ENCODE measurements around the gene RHBG. TPM values are rescaled to one million over a fixed set of nuclear protein-coding genes. Genes with fewer than 3 reads are reported as not detected.

RHBG gene
- total RNA-seq, 1 experiment from 2014 or later, result 1.5 TPM

DNA sequence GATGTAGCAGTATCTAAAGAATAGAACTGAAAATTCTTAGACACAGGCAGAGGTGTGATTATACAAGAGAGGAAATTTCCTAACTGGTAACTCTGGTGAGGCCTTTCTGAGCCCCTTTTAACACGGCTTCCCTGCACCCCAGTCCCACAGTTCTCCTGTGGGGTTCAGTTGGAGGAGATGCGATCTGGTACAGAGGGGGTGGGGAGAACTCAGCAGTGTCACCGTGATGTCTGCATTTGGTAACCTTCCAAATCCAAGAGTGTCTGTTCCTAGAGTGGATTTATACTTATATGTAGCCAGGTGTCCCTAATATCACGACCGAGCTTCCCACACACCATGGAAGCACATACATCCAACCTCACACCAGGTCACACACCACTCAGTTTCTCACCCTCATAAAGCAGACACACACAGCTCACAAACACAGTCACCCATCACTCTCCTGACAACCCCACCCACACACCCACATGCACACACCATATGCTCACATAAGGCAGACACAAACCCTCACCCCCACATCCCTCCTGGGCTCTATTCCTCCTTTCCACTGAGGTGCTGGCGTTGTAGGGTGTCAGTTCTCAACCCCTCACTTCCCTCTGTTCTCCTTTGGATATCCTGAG lies 48.5 kb downstream of the RHBG start:
- TF ChIP-seq, protein P1, sequence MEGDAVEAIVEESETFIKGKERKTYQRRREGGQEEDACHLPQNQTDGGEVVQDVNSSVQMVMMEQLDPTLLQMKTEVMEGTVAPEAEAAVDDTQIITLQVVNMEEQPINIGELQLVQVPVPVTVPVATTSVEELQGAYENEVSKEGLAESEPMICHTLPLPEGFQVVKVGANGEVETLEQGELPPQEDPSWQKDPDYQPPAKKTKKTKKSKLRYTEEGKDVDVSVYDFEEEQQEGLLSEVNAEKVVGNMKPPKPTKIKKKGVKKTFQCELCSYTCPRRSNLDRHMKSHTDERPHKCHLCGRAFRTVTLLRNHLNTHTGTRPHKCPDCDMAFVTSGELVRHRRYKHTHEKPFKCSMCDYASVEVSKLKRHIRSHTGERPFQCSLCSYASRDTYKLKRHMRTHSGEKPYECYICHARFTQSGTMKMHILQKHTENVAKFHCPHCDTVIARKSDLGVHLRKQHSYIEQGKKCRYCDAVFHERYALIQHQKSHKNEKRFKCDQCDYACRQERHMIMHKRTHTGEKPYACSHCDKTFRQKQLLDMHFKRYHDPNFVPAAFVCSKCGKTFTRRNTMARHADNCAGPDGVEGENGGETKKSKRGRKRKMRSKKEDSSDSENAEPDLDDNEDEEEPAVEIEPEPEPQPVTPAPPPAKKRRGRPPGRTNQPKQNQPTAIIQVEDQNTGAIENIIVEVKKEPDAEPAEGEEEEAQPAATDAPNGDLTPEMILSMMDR (conservative IDR thresholded peaks at IDR 0.05), result no peak
- Histone ChIP-seq H3K79me1 (ENCODE audit: insufficient read depth, low read depth, low read length, poor library complexity, severe bottlenecking) (no peaks in the 10 kb centered on the region), H3K4me1 (ENCODE audit: insufficient read depth, low read length) (peaks cover 5% of the 10 kb centered on the region; the same call in 1 of the 2 replicates), H4K5ac (ENCODE audit: insufficient read length, low read depth, low read length) (no peak overlapping the region), H4K91ac (ENCODE audit: insufficient read length, low read depth, low read length) (no peak overlapping the region), H4K8ac (replicated peaks; ENCODE audit: insufficient read length, low read depth, low read length) (no peak overlapping the region), H2AK5ac (ENCODE audit: insufficient read length, low read length) (no peak overlapping the region), H3K18ac (ENCODE audit: insufficient read length, low read depth, low read length) (no peak overlapping the region), H3K4me2 (ENCODE audit: insufficient read depth, insufficient read length, low read length) (no peak overlapping the region), H2BK15ac (ENCODE audit: low read depth, low read length) (no peak overlapping the region), H3K27me3 (ENCODE audit: insufficient read depth, low read length) (peaks cover 16% of the 10 kb centered on the region), H2BK20ac (ENCODE audit: low read depth, low read length, poor library complexity, severe bottlenecking) (no peak overlapping the region), H3K27ac (ENCODE audit: insufficient read length, low read depth, low read length) (no peak overlapping the region), H3K23ac (ENCODE audit: insufficient read length, low read depth, low read length) (no peak overlapping the region), H3K23me2 (ENCODE audit: insufficient read length, low read depth, low read length, poor library complexity, severe bottlenecking) (peaks cover 19% of the 10 kb centered on the region), H4K20me1 (ENCODE audit: control insufficient read depth, insufficient read depth, insufficient read length) (no peaks in the 10 kb centered on the region), H2AFZ (ENCODE audit: low read length) (no peak overlapping the region), H3T11ph (ENCODE audit: low read length) (no peak overlapping the region), H3K56ac (ENCODE audit: insufficient read length, low read depth, low read length) (no peak overlapping the region), H3K79me2 (ENCODE audit: insufficient read depth, low read length) (no peaks in the 10 kb centered on the region), H2BK12ac (ENCODE audit: insufficient read length, low read depth, low read length) (no peak overlapping the region), H3K14ac (ENCODE audit: insufficient read depth, low read length) (no peak overlapping the region), H2BK5ac (ENCODE audit: insufficient read length, low read length) (no peak overlapping the region), H2BK120ac (ENCODE audit: low read depth, low read length, poor library complexity, severe bottlenecking) (no peak overlapping the region), H3K9me3 (ENCODE audit: control insufficient read depth, low read depth, low read length) (no peaks in the 10 kb centered on the region), H3K9ac (ENCODE audit: extremely low read depth, insufficient read length, low read length) (no peak overlapping the region), H3K4ac (ENCODE audit: low read depth, low read length) (no peak overlapping the region)
- Mint-ChIP-seq H3K4me3 (no peak overlapping the region), H3K4me1 (peaks cover 41 to 54% of the 10 kb centered on the region in 2 experiments), H3K27me3 (ENCODE audit: low read depth) (peaks cover 48% of the 10 kb centered on the region), H3K9me3 (no peaks in the 10 kb centered on the region), H3K27ac (no peak overlapping the region; a peak in 1 of 7 replicates), H3K36me3 (ENCODE audit: insufficient read depth in 1 of 3, low read depth in 3 of 3) (no peaks in the 10 kb centered on the region)
- no peak for DNase-seq
- WGBS (ENCODE audit: extremely low coverage, insufficient read length, low lambda C conversion rate), result no CpG with 5 or more reads among the region's 6 CpGs
